GM21619 (cell line): ENCODE measurements around the gene PIK3R6.

Experiments
- ATAC-seq: cut with Tn5 transposase; IDR thresholded peaks from one replicate; pipeline ENCODE4 v1.9.1; 2021; ENCODE audit not compliant: unreplicated experiment

Gene PIK3R6

GRCh38 chr17:8798846-8799569 is 68.5 kb downstream of the PIK3R6 start, which contains the start of gene MFSD6L:
TSS of gene MFSD6L (minus strand) at chr17:8799365. CDS start at chr17:8799120, 245 bp downstream.
- no peak for ATAC-seq

- ATAC-seq: no peak
These were observed 69.2 kb downstream of the PIK3R6 start for GRCh38 chr17:8798176-8798845.

- ATAC-seq: no peak
These were observed 69.8 kb downstream of the PIK3R6 start for GRCh38 chr17:8797621-8798175.

GRCh38 chr17:8794636-8795035 is 72.8 kb downstream of the PIK3R6 start:
- ATAC-seq: no peak

- ATAC-seq: no peak
These were observed 73.8 kb downstream of the PIK3R6 start for GRCh38 chr17:8793649-8794048.

- ATAC-seq: no peak
These were observed 74.8 kb downstream of the PIK3R6 start for GRCh38 chr17:8792646-8793045.

GRCh38 chr17:8791910-8792270 is 75.6 kb downstream of the PIK3R6 start:
- no peak for ATAC-seq

GRCh38 chr17:8791248-8791909 is 76.1 kb downstream of the PIK3R6 start:
- ATAC-seq: no peak

- ATAC-seq: no peak
These were observed 77.7 kb downstream of the PIK3R6 start for GRCh38 chr17:8789743-8790142.

GRCh38 chr17:8788998-8789397 is 78.5 kb downstream of the PIK3R6 start:
- ATAC-seq: no peak

- ATAC-seq: no peak
These were observed 81.7 kb downstream of the PIK3R6 start for GRCh38 chr17:8785547-8786413.

GRCh38 chr17:8782176-8782575 is 85.3 kb downstream of the PIK3R6 start:
- no peak for ATAC-seq

- ATAC-seq: no peak
These were observed 85.7 kb downstream of the PIK3R6 start for GRCh38 chr17:8781776-8782175.

GRCh38 chr17:8776881-8777280 is 90.6 kb downstream of the PIK3R6 start:
- no peak for ATAC-seq

- ATAC-seq: no peak
These were observed 91.2 kb downstream of the PIK3R6 start for GRCh38 chr17:8776248-8776647.

- ATAC-seq: no peak
These were observed 100.7 kb downstream of the PIK3R6 start for GRCh38 chr17:8766731-8767130.

- ATAC-seq: no peak
These were observed 105.5 kb downstream of the PIK3R6 start for GRCh38 chr17:8762012-8762411.

GRCh38 chr17:8758137-8758596 is 109.3 kb downstream of the PIK3R6 start, which contains the start of gene SPDYE4:
TSS of gene SPDYE4 (minus strand) at chr17:8758546. CDS start at chr17:8758382, 164 bp downstream.
- no peak for ATAC-seq

- no peak for ATAC-seq
These were observed 110.3 kb downstream of the PIK3R6 start for GRCh38 chr17:8757189-8757588.

GRCh38 chr17:8755590-8756255 is 111.8 kb downstream of the PIK3R6 start:
- ATAC-seq: no peak
